Right forelimb (tissue), 1 donor: Measurements from ENCODE around the gene PKIB.

Experiments used
- DNase-seq: peaks from one replicate; pipeline ENCODE4 v3.0.0-alpha.2; 2018

The PKIB gene

DNA sequence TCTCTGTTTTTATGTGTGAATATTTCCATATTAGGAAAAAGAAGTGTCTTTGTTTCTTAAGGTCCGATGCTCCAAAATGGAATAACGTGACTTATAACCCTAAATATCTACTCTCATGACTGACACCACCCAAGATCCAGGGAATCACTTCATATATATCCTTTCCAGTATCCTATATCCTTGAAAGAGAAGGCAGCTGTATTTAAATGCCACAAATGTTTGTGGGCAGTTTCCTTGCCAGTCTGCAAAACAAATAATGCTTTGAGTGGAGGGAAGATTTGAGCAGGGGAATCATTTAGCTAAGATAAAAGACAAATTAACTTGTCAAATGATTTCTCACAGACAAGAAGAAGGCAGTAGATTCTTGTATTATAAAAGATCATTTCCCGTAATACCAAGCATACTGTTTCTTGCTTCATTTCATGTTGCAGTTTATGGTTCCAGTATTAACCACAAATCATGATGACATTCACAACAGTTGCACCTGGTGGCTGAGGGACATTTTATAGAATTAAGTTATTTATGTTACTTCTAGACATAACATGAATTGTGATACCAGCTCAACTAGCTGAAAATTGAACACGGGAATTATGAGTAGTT lies 139.3 kb downstream of the PKIB start:
- DNase-seq: no peak

DNA sequence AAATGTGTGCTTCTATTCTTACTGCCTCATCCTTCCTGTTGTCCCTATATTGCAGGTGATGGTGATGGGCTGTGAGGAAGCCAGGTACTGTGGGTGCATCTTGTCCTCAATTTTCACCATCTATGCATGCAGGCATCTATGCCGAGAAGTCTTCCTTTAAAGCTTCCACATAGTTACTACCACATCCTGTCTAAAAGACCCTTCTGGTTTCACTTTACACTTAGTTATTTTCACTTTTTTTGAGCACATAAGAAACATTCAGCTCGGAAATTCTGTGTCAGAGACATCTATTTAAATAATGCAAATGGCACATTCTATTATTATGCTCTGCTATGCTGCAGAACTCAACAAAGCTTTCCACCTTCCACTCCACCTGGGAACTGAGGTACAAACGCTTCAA lies 141.1 kb downstream of the PKIB start:
- no peak for DNase-seq

DNA sequence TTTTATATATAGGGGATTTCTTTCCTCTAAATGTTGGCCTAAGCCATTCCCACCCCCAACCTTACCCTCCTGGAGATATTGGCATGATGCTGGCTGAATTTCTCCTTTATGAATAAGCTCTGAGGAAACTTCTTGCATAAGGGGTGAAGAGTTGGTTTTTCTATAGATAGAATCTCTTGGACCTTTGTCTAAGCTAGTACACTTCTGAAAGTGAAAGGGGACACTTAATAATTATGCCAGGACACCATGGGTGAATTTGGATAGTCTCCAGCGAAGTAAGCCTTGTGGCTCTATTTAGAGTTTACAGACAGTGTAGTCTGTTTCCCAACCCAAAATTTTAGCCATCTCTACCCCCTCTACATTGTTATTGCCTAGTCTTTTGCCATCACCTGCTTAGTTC lies 142.3 kb downstream of the PKIB start:
- DNase-seq: no peak

DNA sequence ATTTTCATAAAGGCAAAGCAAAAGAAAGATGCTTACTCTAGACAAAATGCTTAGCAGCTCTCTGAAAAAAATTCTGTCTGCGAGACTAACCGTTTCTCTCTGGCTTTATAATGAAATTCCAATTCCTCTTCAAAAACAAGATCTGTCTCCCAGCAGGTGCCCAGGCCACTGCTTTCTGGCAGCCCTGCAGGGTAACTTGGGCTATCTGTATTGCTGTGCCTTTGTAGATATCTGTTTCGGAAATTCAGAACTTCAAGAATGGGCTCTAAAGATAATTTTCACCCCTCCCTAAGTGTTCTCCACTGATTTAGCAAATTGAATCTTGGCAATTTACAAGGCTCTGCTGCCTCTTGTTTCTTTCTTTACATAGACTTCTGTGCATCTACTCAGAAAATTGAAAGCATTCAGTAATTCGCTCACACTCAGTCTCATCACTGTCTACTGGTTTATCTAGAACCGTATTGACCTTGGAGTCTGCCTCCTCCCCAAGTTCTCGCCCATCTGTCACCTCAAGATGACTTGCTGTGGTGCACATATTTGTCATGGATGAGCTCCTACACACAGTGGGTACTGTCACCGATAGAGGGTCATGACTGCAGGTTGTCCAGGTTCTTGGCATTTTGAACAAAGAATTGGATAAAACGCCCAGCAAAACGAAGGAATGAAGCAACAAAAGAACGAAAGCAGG lies 142.9 kb downstream of the PKIB start:
- DNase-seq: no peak

DNA sequence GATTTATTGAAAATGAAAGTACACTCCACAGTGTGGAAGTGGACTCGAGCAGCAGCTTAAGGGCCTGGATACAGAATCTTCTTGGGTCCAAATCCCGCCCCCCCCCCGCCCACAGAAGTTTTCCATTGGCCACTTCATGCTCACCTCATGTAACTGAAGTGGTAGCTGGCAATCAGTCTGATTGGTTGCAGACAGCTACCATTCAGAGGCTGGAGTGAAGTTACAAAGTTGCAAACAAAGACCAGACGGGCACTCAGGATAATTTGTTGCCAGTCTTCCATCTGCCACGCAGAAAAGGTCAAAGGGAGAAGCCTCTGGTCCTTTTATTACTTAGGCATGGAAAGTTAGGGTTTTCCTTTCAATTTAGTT lies 143.5 kb downstream of the PKIB start:
- no peak for DNase-seq

- no peak for DNase-seq
These were observed 144.1 kb downstream of the PKIB start for GRCh38 chr6:122754191-122754731.

DNA sequence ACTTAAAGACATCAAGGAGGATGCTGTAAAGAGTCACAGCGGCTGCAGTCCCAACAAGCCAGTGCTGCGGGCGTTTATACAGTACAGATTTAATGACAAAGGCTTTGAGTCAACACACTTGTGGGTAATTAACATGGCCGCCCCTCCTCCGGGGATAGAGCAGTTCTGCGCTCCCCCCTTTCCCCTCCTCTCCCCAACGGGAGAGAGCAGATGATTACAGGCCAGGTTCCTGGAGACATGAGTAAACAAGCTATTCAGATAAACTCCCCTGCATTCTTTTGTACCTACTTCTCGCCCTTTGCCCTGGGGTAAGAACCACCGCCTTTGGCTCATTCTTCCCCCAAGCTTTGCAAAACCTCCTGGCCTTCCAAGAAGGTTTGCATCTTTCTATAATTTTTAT lies 145.7 kb downstream of the PKIB start:
- no peak for DNase-seq

- no peak for DNase-seq
These were observed 148.7 kb downstream of the PKIB start for GRCh38 chr6:122758927-122759334.

DNA sequence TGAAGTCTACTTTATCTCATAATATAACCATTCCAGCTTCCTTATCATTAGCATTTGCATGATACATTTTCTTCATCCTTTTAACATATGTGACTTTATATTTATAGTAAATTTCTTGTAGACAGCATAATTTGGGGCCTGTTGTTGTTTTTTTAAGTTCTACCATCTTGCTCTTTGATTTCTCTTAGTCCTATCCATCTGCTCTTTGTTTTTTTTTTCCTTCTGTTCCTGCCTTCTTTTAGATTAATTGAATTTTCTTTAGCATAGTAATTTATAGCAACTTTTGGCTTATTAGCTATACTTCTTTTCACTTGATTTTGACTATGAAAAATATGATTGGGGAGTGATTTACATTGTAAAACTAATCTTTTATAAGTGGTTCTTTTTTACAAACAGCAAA lies 150.1 kb downstream of the PKIB start:
- DNase-seq: no peak

DNA sequence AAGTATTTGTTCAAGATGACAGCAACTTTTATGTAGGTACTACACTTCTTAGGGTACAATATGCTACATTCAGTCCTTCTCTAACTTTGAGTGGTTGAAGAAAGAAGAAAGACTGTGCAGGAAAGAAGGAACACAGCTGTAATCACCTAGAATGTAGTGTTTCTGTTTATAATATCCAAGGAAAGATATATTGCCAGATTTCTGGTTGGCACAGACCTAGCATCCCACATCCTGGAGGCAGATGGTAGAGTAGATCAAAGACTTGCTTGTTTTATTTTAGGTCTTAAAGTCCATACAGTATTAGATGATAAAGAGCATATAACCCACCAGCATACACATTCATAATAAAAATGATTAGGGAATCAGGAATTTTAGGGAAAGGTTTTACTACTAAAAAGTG lies 156.1 kb downstream of the PKIB start:
- no peak for DNase-seq

DNA sequence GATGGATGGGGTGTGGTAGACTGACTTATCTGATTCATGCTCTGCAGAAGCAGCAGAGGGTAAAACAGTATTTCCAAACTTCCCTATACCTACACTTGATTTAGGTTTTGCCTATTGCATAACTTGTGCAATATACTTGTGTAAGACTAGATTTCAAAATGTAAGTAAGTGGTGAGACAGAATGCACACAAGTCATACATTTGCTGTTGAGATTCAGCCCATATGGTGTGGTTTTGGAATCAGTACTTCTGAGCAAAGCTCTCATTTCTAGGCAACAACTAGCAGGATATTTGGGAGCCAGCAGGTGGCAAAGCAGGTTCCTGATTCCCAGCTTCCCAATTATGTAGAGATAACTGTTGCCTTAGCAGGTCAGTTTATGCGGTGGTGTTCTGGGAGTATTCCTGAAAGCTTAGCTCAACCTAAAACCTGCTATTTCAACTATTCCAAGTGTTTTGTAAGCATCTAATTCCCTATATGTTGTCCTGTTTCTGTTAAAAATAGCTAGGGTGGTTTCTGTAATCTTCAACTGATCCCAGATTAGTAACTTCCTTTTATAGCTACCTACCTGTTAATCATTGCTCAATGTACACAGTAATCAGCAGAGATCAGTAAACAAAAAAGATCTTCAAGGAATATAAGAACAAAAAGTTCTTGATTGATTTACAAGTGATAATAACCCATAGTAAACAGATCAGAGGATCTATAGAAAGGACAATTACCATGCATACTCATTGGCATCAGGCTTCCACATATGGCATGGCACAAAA lies 160.8 kb downstream of the PKIB start:
- no peak for DNase-seq

DNA sequence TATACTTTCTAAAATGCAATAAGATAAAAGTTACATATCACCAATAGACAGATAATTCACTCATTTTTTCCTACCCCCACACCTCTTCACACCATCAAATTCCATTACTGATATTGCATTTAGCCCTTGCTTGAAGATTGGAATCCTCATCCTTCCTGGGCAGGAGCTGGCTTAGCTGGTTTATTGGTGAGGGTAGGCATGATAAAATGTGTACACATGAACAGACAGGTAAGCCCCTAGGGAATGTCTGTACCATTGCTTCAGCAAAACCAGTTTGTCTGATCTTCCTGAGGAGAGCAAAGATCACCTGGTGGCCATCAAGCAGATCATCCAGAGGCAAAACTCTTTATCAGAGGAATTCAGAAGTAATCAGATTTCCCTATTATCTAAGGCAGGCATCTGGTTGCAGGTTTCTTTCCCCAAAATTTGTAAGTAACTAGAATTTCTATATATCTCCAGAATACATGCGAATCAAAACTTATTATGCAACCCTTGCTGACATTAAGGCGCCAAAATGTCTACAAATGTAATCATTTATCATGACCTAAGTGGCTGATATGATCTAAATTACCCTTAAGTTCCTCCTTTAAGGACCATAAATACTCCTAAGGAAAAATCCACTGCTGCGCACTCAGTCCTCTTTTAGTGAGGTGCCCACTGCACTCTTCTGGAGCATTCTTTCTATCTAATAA lies 162.7 kb downstream of the PKIB start:
- no peak for DNase-seq
